Kasumi-1 (cell line): ENCODE measurements around the gene GDNF.

Experiments used
- DNase-seq, 2 experiments: peaks; one replicate each; lab custom pipeline; 2025; lab: John Stamatoyannopoulos, UW

GDNF gene

GRCh38 chr5:37777432-37778130, 62.3 kb downstream of the GDNF start:
- no peak for DNase-seq

DNA sequence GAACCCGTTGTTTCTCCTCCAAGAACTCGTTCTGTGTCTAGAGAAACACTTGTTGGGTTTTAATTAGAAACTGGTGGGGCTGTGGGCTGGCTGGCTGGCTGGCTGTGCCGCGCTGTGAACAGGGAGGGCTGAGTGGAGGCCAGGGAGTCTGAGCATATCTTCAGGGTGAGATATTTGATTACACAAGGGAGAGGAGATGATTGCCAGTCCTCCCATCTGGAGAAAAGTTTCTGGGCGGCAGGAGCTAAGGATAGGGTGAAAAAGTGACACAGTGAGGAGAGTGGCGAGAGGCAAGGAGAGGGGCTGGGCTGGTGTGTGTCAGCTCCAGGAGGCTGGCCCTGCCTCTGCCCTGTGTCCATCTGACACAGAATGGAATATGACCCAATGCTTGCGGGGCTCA, 63.0 kb downstream of the GDNF start:
- no peak for DNase-seq

DNA sequence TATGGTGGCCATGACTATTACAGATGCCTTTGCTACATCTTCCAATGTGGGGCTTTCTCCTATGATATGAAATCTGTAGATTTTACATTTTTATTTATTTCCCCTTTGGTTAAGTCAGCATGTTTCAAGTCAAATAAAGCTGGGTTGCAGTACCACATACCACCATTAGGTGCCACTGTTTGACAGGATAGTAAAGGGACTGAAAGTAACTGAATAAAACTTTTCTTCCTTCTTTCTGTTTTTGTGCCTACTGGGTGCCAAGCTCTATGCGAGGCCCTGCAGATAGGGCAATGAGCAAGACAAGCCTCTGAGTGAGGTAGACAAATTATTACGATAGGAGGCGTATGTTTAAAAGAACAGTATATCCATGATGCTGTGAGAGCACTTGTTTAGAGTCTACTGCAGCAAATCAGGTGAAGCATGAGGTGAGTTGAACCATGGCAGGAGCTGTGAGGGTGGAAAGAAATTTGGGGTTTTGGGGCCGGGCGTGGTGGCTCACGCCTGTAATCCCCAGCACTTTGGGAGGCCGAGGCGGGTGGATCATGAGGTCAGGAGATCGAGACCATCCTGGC, 64.8 kb downstream of the GDNF start:
- DNase-seq, result peak; percentile 16 to 31

DNA sequence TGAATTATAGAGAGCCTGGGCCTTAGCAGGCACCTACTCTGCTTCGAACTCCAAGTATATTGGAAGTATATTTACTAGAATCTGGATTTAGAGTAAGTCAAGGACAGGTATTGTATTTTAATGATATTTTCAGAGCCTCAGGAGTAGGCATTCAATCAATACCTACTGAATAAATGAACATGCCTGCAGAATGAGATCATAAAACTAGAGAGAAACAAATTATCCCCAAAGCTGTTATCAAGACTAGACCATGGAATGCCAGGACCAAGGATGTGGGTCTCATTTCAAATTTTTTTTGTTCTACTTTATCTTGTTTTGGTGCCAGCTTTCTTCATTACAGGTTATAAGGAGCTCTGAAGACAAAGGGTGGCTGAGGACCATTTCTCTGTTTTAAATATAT, 66.0 kb downstream of the GDNF start:
- DNase-seq, result no peak

DNA sequence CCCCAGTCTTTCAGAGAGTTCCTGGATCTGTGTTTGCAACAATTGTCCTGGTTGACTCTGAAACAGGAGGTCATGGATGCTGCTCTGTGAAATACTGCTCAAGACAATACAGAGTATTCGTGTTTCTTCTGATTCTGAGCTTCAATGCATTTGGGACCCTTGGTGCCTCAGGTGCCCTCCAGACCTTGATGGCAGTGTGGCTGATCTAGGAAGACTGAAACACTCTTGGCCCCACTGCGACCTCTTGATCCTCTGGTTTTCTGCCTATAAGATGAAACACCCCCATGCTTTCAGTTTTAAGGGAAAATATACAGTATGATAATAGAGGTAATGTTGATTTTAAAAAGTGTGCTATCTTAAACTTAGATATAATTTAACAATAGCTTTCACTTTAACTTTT, 67.6 kb downstream of the GDNF start:
- no peak for DNase-seq

DNA sequence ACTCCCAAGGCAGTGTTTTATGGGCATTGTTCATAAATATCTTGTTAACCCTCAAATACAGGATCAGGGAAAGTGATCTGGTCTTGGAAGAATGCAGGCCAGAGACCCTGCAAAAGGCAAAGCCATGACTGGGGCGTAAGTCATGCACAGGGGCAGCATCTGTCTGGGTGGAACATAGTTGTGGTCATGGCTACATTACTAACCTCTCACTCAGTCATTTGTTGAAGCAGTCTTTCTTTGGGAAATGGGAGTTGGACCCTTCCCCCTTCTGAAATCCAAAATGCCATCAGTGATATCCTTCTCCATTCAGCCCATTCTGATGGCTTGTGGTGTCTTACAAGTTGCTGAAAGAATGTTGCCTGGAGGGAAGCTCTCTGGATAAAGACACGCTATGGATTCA, 68.1 kb downstream of the GDNF start:
- DNase-seq, result no peak

DNA sequence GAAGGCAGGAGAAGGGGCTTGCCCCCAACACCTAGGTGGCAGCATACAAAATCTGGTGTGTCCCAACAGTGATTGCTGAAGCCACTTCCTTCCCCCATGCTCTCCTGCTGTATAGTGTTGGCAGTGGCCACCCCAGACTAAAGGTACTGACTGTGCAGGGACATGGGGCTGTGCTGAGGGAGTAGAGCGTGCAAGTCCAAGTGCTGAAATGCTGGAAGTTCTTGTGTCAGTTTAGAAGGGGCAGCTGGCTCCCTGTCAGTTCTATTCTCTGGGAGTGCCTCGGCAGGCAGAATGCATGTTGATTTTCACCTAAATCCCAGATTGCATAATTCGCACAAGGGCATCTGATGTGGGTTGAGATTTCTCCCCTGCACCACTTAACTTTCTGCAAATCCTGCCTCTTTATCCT, 68.6 kb downstream of the GDNF start:
- no peak for DNase-seq

- DNase-seq, result no peak
Measured at GRCh38 chr5:37770786-37771185, 69.1 kb downstream of the GDNF start.

DNA sequence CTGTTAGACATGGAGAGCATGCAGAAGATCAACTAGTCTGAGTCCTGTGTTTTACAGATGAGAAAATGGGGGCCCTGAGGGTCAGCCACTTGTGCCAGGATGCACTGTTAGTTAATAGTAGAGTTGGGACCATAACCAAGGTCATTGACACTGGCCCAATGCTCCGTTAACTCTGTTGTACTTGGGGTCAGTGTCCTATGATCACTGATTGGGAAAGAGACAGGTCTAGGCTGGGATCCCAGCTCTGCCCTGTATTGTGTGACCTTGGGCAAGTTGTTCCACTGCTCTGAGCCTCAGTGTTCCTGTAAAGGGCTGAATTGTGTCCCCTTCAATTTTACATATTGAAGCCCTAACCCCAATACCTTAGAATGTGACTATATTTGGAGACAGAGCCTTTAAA, 70.0 kb downstream of the GDNF start:
- no peak for DNase-seq

DNA sequence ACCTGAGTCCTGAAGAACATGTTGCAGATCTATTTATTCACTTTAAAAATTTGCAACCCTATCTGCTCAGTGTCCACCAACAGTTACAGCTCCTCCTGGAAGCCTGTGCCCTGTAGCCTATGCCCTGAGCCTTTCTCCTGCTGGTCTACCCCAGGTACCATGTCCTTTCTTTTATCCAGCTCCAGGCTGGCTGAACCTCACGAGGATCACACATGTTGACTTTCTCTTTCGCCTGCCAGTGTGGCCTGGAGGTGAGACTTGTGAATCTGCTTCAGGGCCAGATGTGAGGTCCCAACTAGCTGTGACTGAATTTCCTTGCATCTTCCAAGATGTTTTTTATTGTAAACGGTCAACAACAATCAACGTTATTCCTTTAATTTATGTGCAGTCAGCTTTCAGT, 70.7 kb downstream of the GDNF start:
- no peak for DNase-seq

DNA sequence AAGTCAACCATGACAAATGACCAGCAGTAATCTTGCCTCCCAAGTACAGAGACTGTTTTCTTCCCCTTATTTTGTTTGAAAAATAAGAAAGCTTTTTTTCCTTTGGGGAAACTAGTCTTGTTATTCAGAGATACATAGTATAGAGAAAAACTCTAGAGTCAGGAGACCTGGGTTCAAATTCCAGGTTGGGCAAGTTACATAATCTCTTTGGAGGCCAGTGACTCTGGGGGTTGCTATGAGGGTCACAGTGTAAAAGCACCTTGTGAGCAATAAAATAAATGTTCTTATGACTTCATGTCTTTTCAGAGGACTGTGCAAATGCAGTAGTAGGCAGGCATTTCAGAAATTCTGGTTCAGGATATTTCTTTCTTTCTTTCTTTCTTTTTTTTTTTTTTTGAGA, 71.5 kb downstream of the GDNF start:
- DNase-seq, result no peak

DNA sequence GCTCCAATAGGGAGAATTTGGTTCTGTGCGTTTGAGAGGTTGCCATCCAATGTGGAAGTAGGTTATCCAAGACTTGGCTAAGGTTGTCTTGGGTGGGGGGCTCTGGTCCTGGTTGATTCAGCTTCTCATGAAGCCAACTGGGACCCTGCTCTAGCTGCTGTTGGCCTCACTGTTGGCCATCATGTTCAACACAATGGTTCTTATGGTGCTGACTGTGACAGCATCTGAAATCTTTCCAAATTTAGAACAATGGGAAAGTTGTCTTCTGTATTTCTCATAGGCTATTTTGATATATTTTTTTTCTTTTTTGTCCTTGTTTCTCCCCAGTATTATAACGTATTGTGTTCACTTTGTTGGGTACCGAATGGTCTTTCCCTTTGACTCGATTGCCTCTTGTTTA, 71.9 kb downstream of the GDNF start:
- no peak for DNase-seq

DNA sequence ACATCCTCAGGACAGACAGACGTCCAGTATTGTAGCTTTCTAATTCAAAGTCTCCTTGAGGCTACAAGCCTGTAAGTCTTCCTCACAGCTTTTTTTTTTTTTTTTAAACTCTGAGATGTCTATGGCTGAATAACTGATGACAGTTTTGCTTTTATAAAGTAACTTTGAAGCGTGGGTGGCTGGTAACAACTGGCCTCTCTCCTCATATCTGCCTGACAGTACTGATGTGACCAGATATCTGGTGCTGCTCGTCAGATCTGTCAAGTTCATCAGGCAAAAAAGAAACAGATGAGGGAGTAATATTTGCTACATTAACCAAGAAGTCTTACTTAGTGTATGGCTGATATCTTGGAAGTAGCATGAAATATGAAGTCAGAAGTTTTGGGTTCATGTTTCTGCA, 72.6 kb downstream of the GDNF start:
- no peak for DNase-seq
